ENCODE measurements around the gene TBC1D8.

TBC1D8 gene

DNA sequence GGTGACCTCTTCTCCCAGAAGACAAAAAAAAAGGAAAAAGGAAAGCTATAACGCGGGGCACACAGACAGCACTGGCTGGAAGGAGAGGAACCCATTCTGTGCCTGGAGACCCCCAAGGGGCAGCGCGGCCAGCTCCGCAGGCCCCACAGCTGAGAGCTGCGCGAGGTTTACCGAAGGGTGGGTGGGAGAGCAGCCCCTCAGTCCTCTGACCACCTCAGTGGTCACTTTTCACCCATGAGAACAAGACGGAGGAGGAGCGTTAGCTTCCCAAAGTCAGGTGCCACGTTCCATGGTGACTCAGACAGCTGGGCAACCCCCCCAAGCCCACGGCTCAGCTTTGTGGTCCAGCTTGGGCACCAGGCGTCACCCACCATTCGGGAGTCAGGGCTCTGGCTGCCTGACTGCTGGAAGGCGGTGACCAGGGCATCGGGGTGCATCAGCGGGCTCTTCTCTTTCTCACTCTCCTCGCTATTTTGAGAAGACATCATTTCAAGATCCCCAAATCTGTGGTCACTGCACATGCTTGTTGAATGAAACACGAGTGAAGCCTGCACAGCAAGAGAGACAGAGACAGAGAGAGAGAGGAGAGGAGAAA lies 113.9 kb downstream of the TBC1D8 start:
- in situ Hi-C loops (cut with HindIII; ENCODE audit: low sequenced_read_pairs) = no loop called here

DNA sequence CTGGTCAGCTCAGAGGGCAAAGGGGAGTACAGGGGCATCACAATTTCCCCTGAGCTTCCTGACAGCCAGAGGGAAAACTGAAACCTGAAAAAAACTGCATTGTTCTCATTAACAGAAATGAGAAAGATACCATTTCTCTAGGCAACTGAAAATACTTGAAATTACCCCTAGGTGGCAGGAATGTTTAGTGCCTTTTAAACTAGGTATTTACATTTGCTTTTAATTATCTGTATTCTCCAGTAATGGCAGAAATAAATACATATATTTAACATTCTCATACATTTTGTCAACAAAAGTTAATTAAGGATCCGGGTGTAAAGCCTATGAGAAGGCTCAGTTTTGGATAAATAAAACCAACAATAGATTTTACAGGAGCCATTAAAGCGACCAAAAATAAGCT lies 114.6 kb downstream of the TBC1D8 start:
- in situ Hi-C loops (cut with HindIII; ENCODE audit: low sequenced_read_pairs) = no loop called here

DNA sequence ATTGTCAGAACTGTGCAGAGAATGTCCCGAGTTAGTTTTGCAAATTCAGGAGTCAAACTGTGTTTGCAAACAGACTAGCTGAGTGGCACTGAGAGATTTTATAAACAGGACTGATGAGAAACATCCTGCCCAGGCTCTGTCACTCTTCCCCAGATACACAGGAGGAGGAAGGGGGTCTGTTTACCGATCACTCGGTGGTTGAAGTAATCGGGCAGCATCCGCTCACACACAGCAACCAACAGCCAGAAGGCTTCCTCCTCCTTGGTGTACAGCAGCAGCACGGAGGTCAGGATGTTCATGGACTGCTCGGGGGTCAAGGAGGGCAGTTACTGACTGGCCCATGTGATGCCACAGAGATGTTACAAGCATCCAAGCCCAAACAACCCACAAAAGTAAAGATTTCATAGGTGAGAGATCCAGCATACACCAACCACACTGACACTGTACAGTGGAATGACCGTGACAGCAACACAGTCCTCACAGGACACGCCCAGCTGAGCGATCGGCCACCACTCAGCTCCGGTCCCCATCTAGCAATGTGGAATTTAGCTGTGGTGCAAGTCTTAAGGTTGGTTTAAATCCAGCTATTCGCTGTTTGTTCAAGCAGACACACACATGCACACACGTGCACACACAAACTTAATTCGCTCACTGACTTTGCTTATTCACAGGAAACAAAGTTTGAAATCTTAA lies 119.0 kb downstream of the TBC1D8 start:
- in situ Hi-C loops (cut with HindIII; ENCODE audit: low sequenced_read_pairs) = no loop called here

DNA sequence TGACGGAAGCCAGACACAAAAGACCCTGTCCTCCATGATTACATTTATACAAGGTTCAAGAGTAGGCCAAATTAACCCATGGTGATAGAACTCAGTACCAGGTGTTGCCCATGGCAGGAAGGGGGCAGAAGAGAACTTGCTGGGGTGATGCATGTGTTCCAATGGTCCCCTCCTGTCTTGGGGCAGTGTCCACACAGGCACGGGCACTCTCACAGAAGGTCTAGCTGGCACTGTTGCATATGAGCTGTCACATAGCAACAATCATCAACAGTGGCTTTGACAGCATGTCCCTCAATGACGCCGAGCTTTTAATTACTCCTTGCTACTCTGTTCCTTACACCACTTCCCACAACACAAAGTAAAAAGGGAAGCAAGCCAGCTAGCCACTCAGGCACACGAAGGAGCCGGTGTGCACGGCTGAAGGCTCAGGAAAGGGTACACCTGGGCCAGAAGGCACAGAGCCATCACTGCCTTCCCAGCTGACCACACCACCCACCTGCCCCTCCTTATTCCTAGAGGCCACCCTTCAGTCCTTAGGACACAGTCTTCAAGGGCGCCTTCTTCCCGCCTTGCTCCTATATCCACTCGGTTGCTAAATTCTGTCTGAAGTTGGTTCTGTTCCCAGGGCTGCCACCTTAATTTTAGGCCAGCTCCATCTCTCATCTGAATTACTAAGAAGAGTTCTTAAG lies 120.2 kb downstream of the TBC1D8 start:
- in situ Hi-C loops (cut with HindIII; ENCODE audit: low sequenced_read_pairs) = no loop called here

DNA sequence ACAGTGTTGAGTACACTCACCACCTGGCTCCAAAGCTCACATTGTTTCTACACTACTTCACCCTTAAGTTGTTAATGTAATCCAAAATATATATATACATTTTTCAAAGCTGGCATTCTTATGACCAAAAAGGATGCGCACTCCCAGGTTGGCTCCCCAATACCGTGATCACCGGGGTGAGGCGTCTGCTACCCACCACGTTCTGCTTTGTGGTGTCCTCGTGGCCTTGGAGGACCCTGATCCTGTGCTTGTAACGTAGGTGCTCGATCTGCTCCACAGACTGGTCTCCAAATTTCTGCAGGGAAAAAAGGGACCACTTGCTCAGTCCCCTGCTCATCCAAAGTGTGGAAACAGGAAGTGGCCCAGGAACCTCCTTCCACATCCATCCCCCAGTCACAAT lies 123.3 kb downstream of the TBC1D8 start:
- in situ Hi-C loops (cut with HindIII; ENCODE audit: low sequenced_read_pairs) = loop anchor here (5.0 kb wide), 1 partner anchor 174 kb away; no protein-coding TSS in a partner anchor

DNA sequence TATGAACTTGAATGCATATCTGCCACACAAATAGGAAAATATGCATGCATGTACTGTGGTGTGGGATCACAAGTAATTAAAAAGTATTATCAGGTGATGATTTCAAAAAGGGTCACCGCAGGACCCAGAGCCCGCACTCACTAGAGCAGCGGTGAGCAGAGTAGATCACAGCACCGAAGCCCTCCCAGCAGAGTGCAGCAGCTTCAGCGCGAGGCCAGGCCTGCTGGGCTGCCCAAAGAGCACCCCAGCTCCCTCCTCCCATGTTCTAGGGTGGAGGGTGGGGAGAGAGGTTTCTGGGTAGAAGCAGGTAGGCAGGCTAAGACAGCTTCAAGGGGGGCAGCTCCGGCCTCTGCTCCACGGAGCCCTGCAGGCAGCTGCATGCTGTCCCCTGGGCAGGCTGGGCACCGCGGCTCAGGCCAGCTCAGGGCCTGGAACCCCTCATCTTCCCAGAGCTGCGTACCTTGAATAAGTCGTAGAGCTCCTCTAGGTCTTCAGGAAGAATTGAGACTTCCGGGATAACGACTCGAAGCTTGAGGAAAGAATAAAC lies 124.2 kb downstream of the TBC1D8 start:
- in situ Hi-C loops (cut with HindIII; ENCODE audit: low sequenced_read_pairs) = loop anchor here (5.0 kb wide), 1 partner anchor 175 kb away; no protein-coding TSS in a partner anchor

DNA sequence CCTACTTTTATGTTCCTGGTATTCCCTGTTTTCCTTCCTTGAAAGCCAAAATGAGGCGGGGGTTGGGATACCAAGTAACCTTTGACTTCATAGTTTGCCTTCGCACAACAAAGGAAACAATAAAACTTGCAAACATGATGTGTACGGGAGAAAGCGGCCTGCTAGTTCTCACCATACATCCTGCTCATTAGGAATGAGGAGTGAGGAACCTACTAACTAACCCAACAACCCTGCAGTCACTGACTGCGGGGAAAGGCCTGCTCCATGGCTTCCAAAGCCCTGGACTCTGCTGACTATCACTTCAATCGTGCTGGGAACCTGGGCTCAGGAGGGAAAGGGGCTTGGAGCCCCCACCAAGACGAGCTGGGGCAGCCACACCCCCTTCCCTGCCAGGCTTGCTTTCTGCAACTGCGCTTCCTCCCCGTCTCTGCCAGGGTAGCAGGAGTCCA lies 124.9 kb downstream of the TBC1D8 start:
- in situ Hi-C loops (cut with HindIII; ENCODE audit: low sequenced_read_pairs) = loop anchor here (5.0 kb wide), 1 partner anchor 176 kb away; no protein-coding TSS in a partner anchor

DNA sequence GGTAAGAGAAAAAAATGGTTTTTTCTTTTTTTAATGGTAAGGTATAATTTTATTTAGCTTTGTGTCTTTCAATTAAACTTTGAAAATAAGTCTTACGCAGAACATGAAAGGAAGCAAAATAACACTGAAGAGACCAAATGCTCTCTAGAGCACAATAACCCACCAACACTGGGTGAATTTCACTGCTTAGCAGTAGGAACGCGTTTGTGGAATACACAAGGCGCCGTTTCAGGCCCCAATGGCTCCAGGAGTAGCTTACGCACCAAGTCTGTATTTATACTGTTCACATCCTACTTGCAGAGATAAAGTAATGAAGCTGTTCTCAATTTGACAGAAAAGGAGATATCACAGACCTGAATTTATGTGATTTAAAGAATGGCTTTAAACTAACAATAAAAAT lies 125.6 kb downstream of the TBC1D8 start:
- in situ Hi-C loops (cut with HindIII; ENCODE audit: low sequenced_read_pairs) = loop anchor here (5.0 kb wide), 1 partner anchor 177 kb away; no protein-coding TSS in a partner anchor

DNA sequence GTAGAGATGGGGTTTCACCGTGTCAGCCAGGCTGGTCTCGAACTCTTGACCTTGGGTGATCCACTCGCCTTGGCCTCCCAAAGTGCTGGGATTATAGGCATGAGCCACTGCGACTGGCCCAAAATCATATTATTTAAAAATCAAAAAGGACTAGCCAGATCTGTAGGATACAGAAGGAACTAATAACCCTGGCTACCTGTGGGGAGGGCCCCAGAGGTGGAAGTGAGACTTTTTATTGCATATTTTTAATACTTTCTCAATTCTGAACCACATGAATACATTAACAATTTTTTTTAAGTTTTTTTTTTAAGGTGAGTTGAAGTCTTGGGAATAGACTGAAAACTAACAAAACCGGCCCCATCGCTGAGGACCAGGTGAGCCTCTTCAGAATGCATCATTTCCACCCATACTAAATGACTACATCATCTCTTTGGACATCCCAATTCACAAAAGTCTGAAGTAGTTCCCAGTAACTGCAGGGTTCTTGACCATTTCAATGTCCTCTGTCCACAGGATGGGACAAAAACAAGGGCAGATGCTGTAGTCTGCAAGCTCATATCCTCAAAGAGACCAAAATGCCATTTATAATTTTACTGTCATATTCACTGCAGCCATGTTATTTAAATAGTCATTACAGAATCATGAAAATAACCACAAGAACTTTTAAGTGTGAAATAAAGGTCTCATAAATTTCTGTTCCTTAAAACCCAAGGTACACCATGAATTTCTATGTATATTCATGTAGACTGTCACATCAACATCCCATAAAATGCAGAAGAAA lies 127.7 kb downstream of the TBC1D8 start:
- in situ Hi-C loops (cut with HindIII; ENCODE audit: low sequenced_read_pairs) = no loop called here

DNA sequence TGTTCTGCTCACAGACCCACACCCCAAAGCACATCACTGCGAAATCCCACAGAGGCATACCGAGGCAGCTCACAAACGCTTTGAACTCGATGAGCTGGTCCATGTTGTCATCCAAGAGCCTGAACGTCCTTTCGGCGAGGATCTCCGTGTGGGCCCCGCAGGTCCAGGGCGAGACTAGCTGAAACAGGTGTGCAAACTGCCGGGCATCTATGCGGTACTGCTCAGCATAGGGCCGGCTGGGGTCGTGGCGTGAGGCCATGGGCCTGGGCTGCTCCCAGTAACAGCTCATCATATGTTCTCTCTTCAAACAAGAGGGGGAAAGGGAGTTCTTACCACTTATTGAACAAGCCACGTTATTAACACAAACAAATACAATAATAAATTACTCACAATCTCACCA lies 129.0 kb downstream of the TBC1D8 start:
- in situ Hi-C loops (cut with HindIII; ENCODE audit: low sequenced_read_pairs) = no loop called here

DNA sequence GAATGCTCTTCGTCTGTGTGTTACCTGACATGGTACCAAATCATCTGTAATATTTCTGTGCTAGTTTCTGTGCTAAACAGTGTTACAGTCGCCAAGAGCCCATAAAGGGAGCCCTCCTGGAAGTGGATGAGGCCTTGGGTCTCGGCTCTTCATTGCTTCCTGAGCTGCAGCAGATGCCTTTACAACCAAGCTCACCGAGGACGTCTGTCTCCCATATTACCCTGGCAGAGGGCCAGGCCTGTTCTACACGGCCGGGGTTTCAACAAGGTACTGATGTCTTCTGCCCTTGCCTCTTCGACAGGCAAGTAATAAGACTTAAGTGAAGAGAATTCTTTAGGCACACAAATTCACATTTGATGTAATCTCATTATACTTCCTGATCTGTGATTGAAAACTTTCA lies 132.2 kb downstream of the TBC1D8 start:
- in situ Hi-C loops (cut with HindIII; ENCODE audit: low sequenced_read_pairs) = no loop called here

DNA sequence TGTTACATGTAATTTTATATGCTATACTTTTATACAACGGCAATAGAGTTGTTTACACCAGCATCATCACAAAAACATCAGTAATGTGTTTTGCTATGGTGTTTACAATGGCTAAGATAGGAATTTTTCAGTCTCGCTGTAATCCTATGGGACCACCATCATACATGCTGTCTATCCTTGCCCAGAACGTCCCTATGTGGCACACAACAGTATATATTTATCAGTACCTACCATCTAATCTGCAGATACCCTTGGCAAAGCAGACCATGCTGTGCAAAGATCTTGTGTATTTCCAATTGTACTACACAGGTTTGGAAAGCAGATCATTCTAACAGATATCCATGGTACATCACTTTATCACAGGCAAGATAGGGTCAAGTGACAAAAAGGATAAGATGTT lies 133.8 kb downstream of the TBC1D8 start:
- in situ Hi-C loops (cut with HindIII; ENCODE audit: low sequenced_read_pairs) = no loop called here

DNA sequence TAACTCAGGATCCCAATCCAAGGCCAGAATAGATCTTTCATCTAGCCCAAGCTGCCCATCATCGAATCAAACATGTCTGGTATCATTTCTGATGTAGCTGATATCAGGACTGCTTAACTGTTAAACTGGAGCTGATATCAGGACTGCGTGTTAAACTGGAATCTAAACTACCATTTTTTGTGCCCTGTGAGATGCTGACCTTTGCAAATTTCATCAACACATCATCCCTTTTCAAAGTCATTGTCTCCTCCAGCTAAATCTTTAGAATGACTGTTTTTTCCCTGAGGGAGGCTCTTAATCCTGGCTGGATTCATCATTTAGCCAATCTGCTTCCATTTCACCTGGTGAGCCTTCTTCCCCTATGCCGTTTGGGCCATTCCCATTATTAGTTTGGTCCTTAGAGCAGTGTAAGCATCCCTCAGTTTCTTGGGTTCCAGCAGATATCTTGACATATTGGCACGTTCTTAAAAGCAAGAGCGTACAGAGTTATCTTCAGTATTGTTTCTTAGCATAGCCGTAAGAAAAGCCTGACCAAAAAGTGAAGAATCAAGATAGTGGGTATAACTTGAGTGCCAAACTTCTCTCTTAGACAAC lies 136.8 kb downstream of the TBC1D8 start:
- in situ Hi-C loops (cut with HindIII; ENCODE audit: low sequenced_read_pairs) = no loop called here

DNA sequence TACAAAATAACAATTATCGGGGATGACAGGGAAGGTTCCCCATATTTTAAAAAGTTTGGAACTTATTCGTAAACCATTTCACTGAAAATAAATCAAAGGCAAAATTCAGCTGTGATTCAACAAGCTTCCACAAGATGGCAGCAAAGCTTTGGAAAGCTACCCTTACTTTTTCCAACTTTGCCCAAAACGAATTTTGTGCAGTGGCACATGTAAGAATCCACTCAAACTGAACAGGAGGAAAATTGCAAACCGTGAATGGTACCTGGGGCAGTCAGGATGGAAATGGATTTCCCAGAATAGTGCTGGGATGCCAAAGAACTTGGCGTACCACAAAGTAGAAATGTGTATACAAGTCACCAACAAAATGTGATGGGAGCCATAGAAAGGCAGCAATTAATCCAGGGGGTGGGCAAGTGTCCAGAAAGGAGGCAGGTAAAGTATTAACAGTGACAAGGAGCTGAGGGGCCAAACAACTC lies 138.4 kb downstream of the TBC1D8 start:
- in situ Hi-C loops (cut with HindIII; ENCODE audit: low sequenced_read_pairs) = no loop called here

DNA sequence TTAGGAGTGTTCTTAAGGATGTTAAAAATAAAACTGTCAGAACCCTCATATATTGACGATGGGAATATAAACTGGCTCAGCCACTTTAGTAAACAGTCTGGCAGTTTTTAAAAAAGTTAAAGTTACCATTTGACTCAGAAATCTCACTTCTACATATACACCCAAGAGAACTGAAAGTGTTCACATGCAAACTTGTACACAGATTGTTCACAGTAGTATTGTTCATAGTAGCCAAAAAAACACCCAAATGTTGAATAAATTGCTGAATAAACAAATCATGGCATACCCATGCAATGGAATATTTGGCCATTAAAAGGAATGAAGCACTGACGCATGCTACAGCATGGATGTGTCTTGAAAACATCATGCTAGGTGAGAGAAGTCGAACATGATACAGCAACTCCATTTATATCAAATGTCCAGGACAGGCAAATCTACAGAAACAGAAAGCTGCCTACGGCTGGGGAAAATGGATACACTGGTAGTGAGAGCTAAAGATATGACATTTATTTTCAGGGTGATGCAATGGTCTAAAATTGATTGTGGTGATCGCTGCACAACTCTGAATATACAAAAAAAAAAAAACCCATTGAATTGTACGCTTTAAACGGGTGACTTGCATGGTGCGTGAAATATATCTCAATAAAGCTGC lies 139.0 kb downstream of the TBC1D8 start:
- in situ Hi-C loops (cut with HindIII; ENCODE audit: low sequenced_read_pairs) = no loop called here

DNA sequence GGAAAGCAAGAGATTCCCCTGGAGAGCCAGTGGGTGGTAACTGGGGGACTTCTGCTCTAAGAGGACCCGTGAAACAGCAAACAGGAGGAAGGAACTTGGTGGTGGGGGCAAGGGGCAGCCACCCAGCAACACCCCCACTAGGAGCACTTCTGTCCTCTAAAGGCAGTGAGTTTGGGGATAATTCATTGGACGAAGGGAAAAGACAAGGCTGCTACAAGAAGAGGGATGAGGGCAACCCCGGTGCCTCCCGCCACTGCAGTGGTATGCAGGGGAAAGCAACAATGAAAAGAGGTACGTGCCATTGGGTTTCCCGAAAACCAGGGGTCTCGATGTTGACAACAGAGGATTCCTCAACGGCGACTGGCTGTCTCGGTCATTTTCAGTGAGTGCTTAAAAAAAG lies 140.0 kb downstream of the TBC1D8 start:
- in situ Hi-C loops (cut with HindIII; ENCODE audit: low sequenced_read_pairs) = no loop called here

DNA sequence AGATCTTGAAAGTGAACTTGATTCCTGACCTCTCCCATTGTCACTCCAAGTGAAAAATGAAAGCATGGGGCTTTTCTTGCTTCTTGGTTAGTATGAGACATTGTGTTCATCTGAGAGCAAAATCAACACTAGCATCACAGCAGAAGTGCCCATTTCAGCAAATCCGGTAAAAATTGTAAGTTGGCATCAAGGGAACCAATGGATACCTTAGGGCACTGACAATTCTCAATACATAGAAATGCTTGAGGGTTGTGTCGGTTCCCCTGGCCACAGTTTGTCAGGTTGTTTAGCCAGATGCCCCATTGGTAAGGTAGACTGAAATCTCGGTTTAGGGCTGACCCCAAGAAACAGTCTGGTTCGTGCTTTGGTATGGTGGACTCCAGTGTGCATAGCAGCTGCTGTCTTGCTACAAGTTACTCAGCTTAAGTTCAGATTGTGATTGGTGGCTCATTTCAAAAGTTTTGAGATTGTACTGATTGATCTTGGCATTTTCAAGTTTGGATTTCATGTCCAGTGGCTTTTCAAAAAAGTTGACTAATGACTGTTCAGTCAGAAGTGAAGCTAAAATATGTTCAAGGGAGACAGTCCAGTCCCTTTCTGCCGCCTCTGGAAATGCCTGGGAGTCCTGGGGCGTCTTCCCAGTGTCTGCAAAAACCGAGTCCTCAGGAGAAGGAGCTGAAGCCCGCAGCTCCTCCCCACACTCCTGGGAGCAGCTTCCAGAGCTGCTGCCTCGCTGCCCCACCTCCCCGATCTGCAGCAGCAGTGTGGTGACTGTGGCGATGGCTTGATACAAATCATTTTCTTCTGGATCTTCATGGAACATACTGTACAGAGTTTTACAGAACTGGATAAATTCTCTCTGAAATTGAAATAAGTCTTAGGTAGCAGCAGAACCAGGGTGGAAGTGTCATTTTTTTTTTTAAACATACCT lies 143.5 kb downstream of the TBC1D8 start:
- in situ Hi-C loops (cut with HindIII; ENCODE audit: low sequenced_read_pairs) = no loop called here

DNA sequence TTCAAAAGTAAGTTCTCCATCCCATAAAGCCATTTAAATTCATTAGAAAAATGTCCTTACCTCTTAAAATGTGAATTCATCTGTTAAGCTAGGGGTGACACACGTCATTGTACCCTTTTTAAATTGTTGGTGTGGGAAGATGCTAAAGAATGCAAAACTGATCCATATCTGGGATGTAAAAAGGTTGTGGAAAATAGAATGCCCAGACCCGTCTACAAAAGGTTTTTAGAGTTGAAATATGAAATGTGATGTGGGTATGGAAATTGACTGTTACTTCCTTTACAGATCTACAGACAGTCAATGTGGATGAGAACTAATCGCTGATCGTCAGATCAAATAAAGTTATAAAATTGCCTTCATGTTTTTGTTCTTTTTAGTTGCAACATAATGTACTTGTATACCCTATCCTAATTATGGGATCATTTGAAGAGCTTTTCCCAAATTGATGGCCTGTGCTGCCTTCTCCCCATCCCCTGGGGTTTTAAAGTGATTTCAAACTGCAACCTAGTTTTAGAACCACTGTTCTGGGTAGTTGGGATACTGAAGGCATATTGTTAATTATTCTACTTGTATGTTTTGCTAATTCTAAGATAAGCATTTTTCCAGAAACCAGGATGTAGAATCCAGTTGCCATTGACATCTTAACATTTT lies 145.0 kb downstream of the TBC1D8 start:
- in situ Hi-C loops (cut with HindIII; ENCODE audit: low sequenced_read_pairs) = no loop called here
